Adrenal gland (tissue), 5 donors: ENCODE data around the gene GDAP1L1.

Source experiments
- CTCF ChIP-seq, 6 experiments: fragments of 450-650 bp in 4 of 6; fragments of 200-600 bp in 2 of 6; sonication (generic) in 1 of 6; IDR thresholded peaks; 1 replicate in 5 of 6; 2 replicates in 1 of 6; pipeline versions ENCODE4 v1.5.1 to v1.8.0; 2016 to 2021; ENCODE audit warnings: antibody characterized with exemption in 6 of 6, mild to moderate bottlenecking in 2 of 6, moderate library complexity in 1 of 6
- POLR2A ChIP-seq, 2 donors: fragments of 450-650 bp; IDR thresholded peaks; one replicate each; pipeline ENCODE4 v1.6.1; 2017; ENCODE audit warnings: antibody characterized with exemption in 2 of 2, mild to moderate bottlenecking in 2 of 2, moderate library complexity in 1 of 2
- donor health status: DM: no; HTN: no; CAD: no.

- TF ChIP-seq CTCF (IDR thresholded peaks at IDR 0.05): peak; percentile 91 to 98 (median 94)
- TF ChIP-seq POLR2A (IDR thresholded peaks at IDR 0.05): peak in 1 of 2 donors; percentile 62
These were observed 63.8 kb downstream of the GDAP1L1 start, which contains the start of gene FITM2 for GRCh38 chr20:44310664-44311639.
